ENCODE measurements around the gene SLC6A8.

GRCh38 chrX:153692003-153692402, 4.3 kb downstream of the SLC6A8 start:
- TF ChIP-seq, protein P1, sequence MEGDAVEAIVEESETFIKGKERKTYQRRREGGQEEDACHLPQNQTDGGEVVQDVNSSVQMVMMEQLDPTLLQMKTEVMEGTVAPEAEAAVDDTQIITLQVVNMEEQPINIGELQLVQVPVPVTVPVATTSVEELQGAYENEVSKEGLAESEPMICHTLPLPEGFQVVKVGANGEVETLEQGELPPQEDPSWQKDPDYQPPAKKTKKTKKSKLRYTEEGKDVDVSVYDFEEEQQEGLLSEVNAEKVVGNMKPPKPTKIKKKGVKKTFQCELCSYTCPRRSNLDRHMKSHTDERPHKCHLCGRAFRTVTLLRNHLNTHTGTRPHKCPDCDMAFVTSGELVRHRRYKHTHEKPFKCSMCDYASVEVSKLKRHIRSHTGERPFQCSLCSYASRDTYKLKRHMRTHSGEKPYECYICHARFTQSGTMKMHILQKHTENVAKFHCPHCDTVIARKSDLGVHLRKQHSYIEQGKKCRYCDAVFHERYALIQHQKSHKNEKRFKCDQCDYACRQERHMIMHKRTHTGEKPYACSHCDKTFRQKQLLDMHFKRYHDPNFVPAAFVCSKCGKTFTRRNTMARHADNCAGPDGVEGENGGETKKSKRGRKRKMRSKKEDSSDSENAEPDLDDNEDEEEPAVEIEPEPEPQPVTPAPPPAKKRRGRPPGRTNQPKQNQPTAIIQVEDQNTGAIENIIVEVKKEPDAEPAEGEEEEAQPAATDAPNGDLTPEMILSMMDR (conservative IDR thresholded peaks at IDR 0.05; ENCODE audit: low read length): no peak
- no peak for TF ChIP-seq EZH2phosphoT487 (IDR thresholded peaks at IDR 0.05; ENCODE audit: borderline replicate concordance, low read depth, low read length)
